Stimulated activated CD4-positive, alpha-beta T cell treated with anti-CD3 and anti-CD28 coated beads, Interleukin-2, amount 100 ng/mL, for 24 hours (primary cell): Measurements from ENCODE around the gene CHST11.

Experiments
- DNase-seq, 2 donors: peaks; one replicate each; pipeline ENCODE4 v3.0.0-alpha.2; 2020

CHST11 gene

DNA sequence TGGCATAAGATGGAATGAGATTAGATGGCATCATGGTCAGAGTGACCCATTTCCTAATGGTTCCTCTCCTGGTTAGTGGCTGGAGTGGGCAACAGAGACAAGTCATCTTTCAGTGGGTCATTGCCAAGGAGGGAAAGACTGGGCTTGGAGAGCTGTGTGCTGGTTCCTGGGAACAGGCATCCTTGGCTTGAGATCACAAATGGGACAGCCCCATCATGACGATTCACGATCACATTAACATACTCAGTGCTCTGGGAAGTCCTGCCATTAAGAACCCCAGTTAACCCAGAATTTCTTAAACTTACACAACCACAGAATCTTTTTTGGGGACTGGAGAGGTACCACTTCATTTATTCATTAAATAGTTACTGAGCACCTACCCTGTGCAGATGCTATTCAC, 27.3 kb downstream of the CHST11 start:
- DNase-seq, result no peak

DNA sequence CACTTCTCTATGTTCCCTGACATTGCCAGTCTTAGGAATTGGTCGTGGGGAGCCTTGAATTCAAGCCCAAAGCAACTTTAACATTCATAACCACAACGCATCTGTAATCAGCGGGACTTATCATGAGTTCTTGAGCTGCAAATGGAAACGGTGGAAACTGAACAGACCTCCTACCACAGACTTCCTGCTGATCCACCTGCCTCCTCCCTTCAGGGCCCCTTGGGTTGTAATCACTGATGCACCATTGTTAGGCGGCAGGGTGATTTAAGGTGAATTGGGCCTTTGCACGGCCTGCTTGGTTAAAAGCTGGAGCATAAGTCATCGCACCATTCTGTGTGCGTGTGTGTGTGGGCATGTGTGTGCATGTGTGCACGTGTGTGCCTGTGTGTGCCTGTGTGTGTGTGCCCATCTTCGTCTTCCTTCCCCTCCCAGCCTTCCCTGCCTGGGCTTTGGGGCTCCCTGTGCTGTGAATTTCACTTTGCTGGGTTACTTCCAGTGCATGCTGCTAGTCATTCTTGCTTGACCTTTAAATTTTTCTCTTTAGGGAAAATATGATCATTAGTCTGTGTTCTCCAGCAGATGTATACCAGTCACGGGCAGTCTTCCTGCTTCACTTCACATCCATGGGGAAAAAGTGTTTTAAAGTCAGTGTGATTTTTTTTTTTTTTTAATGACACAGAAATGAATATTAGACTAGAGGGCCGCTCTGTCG, 29.1 kb downstream of the CHST11 start:
- DNase-seq, result peak; percentile 46

- no peak for DNase-seq
Measured at GRCh38 chr12:104486363-104486750, 29.6 kb downstream of the CHST11 start.

- no peak for DNase-seq
Measured at GRCh38 chr12:104486943-104487819, 30.4 kb downstream of the CHST11 start.

DNA sequence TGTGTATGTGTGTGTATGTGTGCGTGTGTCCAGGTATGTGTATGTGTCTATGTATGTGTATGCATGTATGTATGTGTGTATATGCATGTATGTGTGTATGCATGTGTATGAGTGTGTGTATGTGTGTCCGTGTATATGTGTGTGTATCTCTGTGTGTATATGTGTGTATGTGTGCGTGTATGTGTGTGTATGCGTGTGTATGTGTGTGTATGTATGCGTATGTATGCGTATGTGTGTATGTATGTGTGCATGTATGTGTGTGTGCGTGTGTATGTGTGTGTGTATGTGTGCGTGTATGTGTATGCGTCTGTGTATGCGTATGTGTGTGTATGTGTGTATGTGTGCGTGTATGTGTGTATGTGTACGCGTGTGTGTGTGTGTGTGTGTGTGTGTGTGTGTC, 31.6 kb downstream of the CHST11 start:
- DNase-seq, result no peak

- no peak for DNase-seq
Measured at GRCh38 chr12:104490186-104490585, 33.4 kb downstream of the CHST11 start.

DNA sequence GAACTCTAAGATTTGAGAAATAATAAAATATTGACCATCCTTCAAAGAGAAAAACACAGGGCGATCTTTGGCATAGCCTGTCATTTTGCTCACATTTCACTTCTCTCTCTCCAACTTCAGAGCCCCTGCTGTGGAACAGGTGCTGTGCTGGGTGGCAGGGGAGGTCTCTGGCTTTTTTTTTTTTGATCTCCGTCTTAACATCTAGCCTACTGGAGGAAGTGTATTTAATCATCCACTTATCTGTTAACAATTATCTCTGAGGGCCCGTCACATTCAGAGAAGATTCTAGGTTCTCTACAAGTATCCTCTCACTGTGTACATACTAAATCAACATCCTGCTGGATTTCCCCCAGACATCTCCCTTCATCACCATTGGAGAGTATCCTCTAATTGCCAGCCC, 34.1 kb downstream of the CHST11 start:
- DNase-seq, result no peak

GRCh38 chr12:104493496-104493895, 36.7 kb downstream of the CHST11 start:
- DNase-seq, result no peak

GRCh38 chr12:104494137-104494792, 37.5 kb downstream of the CHST11 start:
- peak; percentile 73 to 83 for DNase-seq

DNA sequence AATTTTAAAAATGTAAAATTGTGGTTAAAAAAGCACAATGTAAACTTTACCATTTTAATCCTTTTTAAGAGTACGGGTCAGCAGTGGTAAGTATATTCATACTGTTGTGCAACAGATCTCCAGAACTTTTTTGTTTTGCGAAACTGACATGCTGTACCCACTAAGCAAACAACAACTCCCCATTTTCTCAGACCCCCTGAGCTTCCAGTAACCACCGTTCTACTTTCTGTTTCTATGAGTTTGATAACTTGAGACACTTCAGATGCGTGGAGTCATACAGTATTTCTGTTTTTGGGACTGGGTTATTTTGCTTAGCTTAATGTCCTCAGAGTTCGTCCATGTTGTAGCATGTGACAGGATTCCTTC, 38.0 kb downstream of the CHST11 start:
- no peak for DNase-seq

DNA sequence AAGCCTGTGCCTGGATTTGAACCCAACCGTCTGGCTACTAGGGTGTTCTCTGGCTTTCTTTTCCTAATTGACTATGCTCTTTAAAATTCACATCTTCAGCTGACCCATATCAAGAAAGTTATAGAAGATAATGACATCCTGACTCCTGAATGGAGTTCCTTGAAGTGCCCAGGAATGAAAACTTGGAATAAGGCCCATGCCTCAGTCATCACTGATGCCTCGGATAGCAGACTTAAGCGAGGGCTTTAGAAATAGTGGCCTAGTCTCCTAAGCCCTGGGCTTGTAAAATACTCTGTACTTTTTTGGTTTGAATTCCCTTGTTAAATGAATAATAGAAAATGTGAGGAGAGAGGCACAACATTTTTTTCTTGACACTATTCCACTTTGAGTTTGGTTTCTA, 39.0 kb downstream of the CHST11 start:
- DNase-seq, result no peak

GRCh38 chr12:104496336-104496735, 39.6 kb downstream of the CHST11 start:
- DNase-seq, result no peak

DNA sequence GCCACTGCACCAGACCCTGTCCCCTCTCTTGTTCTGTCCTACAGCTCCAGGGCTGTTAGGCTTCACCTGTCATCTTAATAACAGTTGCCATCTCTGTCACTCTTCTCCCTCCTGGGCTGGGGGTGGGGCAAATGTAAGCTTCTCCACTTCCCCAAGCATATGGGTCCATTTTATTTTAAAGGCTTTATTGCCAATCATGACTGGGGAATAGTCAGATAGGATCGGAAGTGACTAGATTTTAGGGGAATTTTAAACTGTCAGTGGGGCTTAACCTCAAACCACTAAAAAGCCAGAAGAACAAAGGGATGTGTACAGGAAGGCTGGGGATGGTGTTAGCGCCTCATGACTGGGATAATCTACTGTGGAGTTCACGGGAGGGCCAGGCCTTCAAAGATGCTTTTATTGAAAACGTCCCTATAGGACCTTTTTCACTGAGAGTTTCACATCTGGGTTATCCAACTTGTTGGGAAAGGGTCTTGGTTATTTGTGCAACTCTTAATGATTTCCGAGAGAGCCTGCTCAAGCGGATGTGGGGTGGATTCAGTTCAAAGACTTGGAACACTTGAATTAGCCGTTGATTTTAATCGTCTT, 41.6 kb downstream of the CHST11 start:
- DNase-seq, result peak; percentile 40 to 42

DNA sequence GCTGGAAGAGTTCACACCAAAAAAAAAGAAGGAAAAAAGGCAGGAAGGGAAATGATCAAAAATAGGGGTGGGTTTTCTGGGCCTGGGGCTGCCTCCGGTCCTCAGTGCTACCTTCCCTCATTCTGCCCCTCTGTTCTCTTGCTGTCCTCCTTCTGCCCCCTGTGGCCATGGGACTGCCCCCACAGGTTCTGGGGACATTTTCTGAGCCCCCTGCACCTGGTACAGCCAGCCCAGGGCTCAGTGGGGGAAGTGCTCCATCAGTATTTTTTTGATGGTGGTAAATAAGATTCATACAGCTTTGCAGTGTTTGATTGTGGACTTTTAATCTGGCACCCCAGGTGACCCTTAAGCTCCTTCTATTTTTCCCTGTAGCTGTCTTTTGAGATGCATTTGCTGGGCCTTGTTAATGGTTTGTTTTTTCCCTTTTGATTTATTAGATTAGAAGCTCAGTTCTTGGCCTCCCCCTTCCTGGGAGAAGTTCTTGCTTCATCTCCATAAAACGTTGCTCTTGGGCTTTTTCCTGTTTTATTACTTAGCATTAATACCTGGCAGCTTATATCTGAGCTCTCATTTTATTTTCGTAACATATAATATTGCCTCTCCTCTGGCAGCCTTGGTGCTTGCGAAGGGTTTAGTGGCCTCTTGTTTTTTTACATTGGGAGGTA, 43.1 kb downstream of the CHST11 start:
- DNase-seq, result no peak

GRCh38 chr12:104501115-104501514, 44.4 kb downstream of the CHST11 start:
- no peak for DNase-seq

DNA sequence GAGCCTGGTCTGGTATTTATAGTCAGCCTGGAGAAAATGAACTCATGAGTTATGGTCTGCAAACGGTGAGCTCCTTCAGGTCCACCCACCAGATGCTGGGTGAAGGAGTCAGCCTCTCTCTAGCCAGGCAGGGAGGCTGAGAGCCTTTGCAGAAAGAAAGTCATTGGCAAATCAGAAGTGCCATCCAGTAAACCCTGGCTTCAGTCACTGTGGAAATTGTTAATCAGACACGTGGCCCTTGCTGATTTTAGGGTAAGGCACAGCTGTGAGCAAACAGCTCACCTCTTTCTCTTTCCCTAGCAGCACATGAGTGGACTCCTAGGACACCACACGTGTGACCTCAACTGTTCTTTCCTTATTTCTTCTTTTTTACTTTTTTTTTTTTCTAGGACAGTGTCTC, 44.9 kb downstream of the CHST11 start:
- peak in 1 of 2 donors; percentile 22 for DNase-seq

DNA sequence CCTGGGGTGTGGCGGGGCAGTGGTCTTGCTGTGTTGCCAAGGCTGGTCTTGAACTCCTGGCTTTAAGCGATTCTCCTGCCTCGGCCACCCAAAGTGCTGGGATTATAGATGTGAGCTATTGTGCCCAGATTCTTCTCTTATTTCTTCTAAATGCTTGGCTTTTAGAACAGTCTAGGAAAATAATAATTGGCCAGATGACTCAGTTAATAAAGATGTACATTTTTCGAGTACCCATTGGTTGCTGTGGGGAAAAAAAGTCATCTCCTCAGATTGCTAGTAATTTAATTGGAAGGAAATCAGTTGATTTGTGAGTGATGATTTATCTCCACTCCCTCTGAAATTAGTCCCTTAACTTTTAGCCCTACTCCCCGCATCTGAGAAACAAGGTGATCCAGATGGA, 45.5 kb downstream of the CHST11 start:
- no peak for DNase-seq

DNA sequence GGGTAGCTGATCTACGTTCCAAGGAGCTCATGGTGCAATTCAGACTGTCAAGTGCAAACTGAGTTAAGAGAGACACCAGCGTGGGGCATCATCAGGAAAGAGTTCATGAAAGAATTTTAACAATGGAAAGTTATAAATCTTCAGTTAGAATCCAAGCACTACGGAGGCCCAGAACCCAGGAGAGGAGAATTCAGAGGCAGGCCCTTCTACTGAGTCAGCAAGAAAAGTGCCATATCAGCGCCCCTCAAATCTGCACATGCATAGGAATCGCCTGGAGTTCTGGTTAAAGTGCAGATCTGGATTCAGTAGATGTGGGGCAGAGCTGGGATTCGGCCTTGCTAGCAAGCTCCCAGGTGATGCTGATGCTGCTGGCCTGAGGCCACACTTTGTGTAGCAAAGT, 45.9 kb downstream of the CHST11 start:
- DNase-seq, result no peak

DNA sequence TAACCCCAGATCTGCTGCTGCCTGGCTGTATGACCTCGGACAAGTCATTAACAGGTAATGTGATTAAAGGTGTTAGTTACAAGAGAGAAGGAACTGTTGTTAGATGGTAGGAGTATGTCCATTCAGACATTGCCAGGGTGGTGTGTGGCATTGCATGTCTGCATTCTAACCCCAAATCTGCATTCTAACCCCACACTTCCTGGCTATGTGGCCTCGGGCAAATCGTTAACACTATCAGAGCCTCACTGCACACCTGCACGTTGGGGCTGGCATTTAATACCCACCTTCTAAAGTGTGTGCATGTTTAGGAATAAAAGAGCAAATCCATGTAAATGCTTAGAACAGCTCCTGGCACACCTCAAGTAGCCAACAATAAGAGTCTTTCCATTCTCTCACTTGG, 46.4 kb downstream of the CHST11 start:
- no peak for DNase-seq

DNA sequence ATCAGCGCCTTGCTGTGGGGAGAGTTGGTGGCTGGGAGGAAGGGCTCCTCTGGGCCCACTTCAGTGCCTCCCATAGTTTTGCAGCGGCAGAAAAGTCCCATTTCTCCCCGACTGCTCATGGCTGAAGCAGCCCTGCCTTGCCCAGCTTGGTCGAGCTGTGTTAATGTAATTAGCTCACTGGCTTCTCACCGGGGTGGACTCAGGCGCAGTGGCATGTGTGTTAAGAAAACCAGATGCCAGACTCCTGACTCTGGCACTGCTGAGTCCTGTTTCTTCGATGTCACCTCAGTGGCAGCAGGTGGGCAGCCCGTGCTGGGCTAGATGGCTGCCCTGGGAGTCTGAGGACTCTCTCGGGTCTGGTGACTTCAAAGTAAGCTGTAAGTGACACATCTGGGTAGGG, 47.4 kb downstream of the CHST11 start:
- no peak for DNase-seq

DNA sequence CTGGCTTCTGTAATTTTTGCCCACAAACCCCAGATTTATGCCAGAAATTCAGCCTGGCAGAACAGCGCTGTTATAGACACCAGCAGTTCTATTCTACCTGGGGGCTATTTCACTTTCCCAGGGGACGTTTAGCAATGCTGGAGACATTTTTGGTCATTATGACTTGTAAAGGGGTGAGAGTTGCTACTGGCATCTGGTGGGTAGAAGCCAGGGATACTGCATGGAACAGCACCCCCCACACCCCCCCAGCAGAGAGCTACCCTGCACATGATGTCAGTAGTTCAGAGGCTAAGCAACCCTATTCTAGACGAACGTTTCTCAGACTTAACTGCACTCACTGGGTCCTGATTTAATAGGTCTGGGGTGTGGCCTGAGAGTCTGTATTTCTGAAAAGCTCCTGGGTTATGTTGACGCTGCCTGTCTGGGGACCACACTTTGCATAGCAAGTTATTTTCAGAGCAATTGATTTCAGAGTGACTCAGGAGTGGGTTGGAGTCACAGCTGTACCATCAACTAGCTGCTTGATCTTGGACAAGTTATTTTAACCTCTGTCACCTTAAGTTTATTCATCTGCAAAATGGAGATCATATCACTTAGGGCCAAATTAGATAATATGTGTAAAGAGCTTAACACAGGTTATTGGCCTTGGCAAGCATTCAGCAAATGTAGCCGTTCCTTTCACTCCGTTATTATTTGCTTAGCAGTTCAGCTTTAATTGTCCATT, 48.5 kb downstream of the CHST11 start:
- DNase-seq, result no peak

- no peak for DNase-seq
Measured at GRCh38 chr12:104506676-104507401, 50.1 kb downstream of the CHST11 start.
